ENCODE data around the gene DEFB112. TPM values are rescaled to one million over a fixed set of nuclear protein-coding genes. Genes with fewer than 3 reads are reported as not detected.

Gene DEFB112
- total RNA-seq, result not detected

GRCh38 chr6:50049829-50050228, at the start of gene DEFB112:
Gene DEFB112, minus strand, starts transcription at chr6:50049929. Its CDS starts 60 bp downstream, at chr6:50049869.

GRCh38 chr6:50021894-50022293, 27.8 kb downstream of the DEFB112 start, which contains the start of gene DEFB110:
Gene DEFB110, minus strand, starts transcription at chr6:50021994. Its CDS starts 59 bp downstream, at chr6:50021935.

Other genes with a start within 250 kb of the DEFB112 start
- not detected for gene CRISP1, start 183.4 kb downstream of the DEFB112 start, total RNA-seq
- not detected for gene DEFB114, start 85.8 kb downstream of the DEFB112 start, total RNA-seq
- not detected for gene DEFB113, start 80.3 kb downstream of the DEFB112 start, total RNA-seq
- not detected for gene DEFB110, start 27.9 kb downstream of the DEFB112 start, total RNA-seq